ENCODE data around the gene DNAJB14. TPM values are rescaled to one million over a fixed set of nuclear protein-coding genes. Genes with fewer than 3 reads are reported as not detected.

Gene DNAJB14
- total RNA-seq, 1 donor from 2014 or later, result 60.5 TPM

- no peak overlapping the region for H2AFZ ChIP-seq (ENCODE audit: low read depth, low read length)
- no peaks in the 10 kb centered on the region for H3K36me3 Mint-ChIP-seq (ENCODE audit: low read depth, unreplicated experiment)
- H3K36me3 ChIP-seq (ENCODE audit: insufficient read depth, low read length), result no peaks in the 10 kb centered on the region
- H3K4me1 ChIP-seq (ENCODE audit: insufficient read depth, low read length), result no peaks in the 10 kb centered on the region
- no peak for TF ChIP-seq EZH2 (IDR thresholded peaks at IDR 0.05; ENCODE audit: insufficient read depth, low read length)
- TF ChIP-seq CTCF (IDR thresholded peaks at IDR 0.05; ENCODE audit: insufficient read depth, low read depth, low read length), result no peak
- no peak overlapping the region for H3K27ac ChIP-seq (ENCODE audit: low read depth, low read length)
- H3K27me3 Mint-ChIP-seq (ENCODE audit: low read depth, unreplicated experiment), result no peaks in the 10 kb centered on the region
- H3K9me3 Mint-ChIP-seq (ENCODE audit: unreplicated experiment), result no peaks in the 10 kb centered on the region
- H4K20me1 ChIP-seq (ENCODE audit: insufficient read depth, low read length), result no peaks in the 10 kb centered on the region
- no peaks in the 10 kb centered on the region for H3K79me2 ChIP-seq (ENCODE audit: insufficient read depth, low read length)
- H3K4me2 ChIP-seq (ENCODE audit: low read length), result no peak overlapping the region
- H3K4me3 ChIP-seq (ENCODE audit: insufficient read depth, low read depth, low read length), result no peak overlapping the region
- no peak overlapping the region for H3K9ac ChIP-seq (ENCODE audit: low read length)
- DNase-seq (ENCODE audit: low read depth) (no peak), FAIRE-seq (no peak)
- H3K27ac Mint-ChIP-seq (ENCODE audit: unreplicated experiment), result no peak overlapping the region
- H3K4me3 Mint-ChIP-seq (ENCODE audit: unreplicated experiment), result no peak overlapping the region
- no peaks in the 10 kb centered on the region for H3K27me3 ChIP-seq (ENCODE audit: insufficient read depth, low read length)
- H3K4me1 Mint-ChIP-seq (ENCODE audit: low read depth, unreplicated experiment), result peaks cover 12% of the 10 kb centered on the region
- no peaks in the 10 kb centered on the region for H3K9me3 ChIP-seq (ENCODE audit: insufficient read depth, low read depth, low read length)
These were observed 92.4 kb downstream of the DNAJB14 start for GRCh38 chr4:99853999-99854398.

- no peak overlapping the region for H3K4me3 Mint-ChIP-seq (ENCODE audit: unreplicated experiment)
These were observed 93.2 kb downstream of the DNAJB14 start for GRCh38 chr4:99853190-99853589.

More at GRCh38 chr4:99853190-99853589, 93.2 kb downstream of the DNAJB14 start:
- H3K79me2 ChIP-seq (ENCODE audit: insufficient read depth, low read length), result no peaks in the 10 kb centered on the region
- no peak overlapping the region for H3K4me3 ChIP-seq (ENCODE audit: insufficient read depth, low read depth, low read length)
- H3K9ac ChIP-seq (ENCODE audit: low read length), result no peak overlapping the region
- no peak for TF ChIP-seq CTCF (IDR thresholded peaks at IDR 0.05; ENCODE audit: insufficient read depth, low read depth, low read length)
- H3K4me1 ChIP-seq (ENCODE audit: insufficient read depth, low read length), result no peaks in the 10 kb centered on the region
- no peak overlapping the region for H3K27ac Mint-ChIP-seq (ENCODE audit: unreplicated experiment)
- H3K4me2 ChIP-seq (ENCODE audit: low read length), result no peak overlapping the region
- H3K36me3 Mint-ChIP-seq (ENCODE audit: low read depth, unreplicated experiment), result no peaks in the 10 kb centered on the region
- no peaks in the 10 kb centered on the region for H3K9me3 ChIP-seq (ENCODE audit: insufficient read depth, low read depth, low read length)
- DNase-seq (ENCODE audit: low read depth) (no peak), FAIRE-seq (no peak)
- H2AFZ ChIP-seq (ENCODE audit: low read depth, low read length), result no peak overlapping the region
- H3K9me3 Mint-ChIP-seq (ENCODE audit: unreplicated experiment), result no peaks in the 10 kb centered on the region
- no peaks in the 10 kb centered on the region for H3K27me3 ChIP-seq (ENCODE audit: insufficient read depth, low read length)
- H4K20me1 ChIP-seq (ENCODE audit: insufficient read depth, low read length), result no peaks in the 10 kb centered on the region
- H3K27me3 Mint-ChIP-seq (ENCODE audit: low read depth, unreplicated experiment), result peaks cover 1% of the 10 kb centered on the region
- H3K4me1 Mint-ChIP-seq (ENCODE audit: low read depth, unreplicated experiment), result peaks cover 12% of the 10 kb centered on the region
- H3K27ac ChIP-seq (ENCODE audit: low read depth, low read length), result no peak overlapping the region
- H3K36me3 ChIP-seq (ENCODE audit: insufficient read depth, low read length), result no peaks in the 10 kb centered on the region

Data from astrocyte (in vitro differentiated cells and primary cell).